IPS DF 19.7 (cell line): ENCODE data around the gene MYO10.

ENCODE experiments used
- DNase-seq: peaks from one replicate; pipeline ENCODE4 v3.0.0-alpha.2; 2013; ENCODE audit warnings: low read depth, low spot score

Gene MYO10

DNA sequence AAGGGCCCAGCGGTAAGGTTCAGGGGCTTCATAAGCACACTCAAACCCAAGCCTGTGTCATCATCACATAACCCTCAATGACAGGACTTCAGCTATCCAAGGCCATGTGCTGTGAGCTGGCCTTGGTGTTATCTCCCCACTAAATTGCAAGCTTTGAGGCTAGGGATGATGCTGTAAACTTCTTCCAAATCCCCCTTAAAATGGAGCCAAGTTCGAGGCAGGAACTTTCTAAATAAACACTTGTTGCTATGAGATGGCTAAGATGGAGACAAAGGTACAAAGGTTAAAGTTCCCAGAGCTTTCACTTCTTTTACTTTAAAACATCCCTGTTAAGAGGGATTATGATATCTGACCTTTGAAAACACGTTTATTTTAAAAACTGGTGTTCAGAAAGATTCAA, 123.6 kb downstream of the MYO10 start:
- no peak for DNase-seq

- DNase-seq = no peak
These were observed 125.8 kb downstream of the MYO10 start for GRCh38 chr5:16810208-16810854.

GRCh38 chr5:16809395-16810207, 126.5 kb downstream of the MYO10 start:
- DNase-seq = no peak

DNA sequence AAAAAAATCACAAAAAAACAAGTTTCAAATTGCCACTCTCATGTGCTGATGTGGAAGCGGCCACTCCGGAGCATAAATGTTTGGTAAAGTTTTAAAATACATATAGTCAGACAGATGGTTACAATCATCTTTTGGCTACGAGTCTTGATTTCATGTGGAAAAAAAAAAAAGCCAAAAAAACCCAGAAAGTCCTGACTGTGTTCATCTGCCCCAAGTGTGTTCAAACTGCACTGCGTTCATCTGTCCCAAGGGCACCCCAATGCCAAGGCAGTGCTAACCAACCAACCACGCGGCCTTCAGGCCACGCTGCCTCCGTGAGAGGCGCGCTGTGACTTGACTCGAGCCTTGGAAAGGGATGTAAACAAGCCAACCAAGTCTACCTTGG, 127.1 kb downstream of the MYO10 start:
- no peak for DNase-seq

- DNase-seq = no peak
These were observed 128.1 kb downstream of the MYO10 start for GRCh38 chr5:16808021-16808420.

- DNase-seq = no peak
These were observed 128.6 kb downstream of the MYO10 start for GRCh38 chr5:16807547-16807864.

DNA sequence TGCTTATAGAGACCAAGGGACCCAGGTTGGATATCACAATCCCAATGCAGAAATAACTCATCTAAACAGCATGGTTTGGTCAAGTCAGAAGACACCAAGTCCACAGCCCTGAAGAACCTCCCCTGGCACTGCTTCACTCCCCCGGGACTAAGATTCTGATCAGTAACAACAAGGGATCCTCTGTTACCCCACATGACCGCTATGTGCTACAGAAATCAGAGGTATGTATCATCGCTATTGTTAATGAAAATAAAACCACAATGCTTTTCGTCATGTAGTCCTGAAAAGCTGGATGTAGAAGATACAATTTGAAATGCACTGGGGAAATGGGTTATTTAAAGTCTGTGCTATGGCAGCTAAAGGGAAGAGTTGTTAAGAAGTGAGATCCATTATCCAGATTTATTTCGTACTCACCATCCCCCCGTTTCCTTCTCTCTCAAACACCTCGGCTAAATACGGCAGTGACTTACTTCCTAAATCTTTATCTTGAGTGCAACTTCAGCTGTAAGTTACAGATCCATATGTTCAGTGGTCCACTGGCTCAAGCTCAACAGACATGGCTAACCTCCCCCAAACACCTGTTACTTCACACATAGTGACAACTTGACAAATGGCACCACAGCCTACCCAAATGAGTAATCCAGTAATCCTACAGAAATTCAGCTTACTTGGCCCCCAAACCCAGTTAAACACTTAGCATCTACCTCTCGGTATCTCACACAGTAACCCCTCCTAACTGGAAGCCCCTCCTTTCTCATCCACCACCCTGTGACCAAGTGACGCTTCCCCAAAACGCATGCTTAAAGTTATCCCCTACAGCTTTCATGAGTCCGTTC, 129.2 kb downstream of the MYO10 start:
- no peak for DNase-seq

DNA sequence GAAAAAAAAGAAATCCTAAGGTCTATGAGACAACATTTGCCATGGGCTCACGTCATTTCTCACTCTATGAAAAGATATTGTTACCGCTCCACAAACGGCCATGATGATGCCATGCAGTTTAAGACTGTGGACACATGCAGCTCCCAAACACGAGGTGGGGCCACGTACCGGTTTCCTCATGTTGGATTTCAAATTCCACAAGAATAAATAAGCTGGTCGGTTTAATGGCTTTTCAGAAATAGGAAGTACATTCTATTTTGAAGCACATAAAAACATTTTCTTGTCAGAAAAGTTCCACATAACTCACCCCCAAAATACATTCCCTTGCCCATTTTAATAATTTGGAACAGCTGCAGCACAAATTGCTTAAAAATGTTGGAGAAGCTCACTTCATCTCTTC, 130.6 kb downstream of the MYO10 start:
- no peak for DNase-seq

GRCh38 chr5:16803831-16804230, 132.3 kb downstream of the MYO10 start:
- no peak for DNase-seq

DNA sequence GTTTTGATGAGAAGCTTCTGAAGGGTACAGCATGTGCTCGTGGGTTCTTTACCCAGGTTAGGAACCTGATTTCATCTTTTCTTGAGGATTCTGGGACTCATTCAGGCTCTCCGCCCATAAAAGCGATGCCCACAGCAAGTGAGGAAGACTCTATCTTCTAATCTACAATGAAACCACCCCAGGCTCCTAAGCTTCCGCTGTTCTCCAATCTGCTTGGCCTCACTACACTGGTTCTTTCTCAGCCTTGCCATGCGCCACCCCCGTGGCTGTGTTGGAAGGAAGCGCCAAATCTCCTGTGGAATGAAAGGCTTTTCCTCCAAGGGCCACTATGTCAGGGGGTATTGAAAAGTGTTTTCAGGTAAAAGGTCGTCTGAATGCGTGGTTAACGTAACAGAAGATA, 135.6 kb downstream of the MYO10 start:
- no peak for DNase-seq

DNA sequence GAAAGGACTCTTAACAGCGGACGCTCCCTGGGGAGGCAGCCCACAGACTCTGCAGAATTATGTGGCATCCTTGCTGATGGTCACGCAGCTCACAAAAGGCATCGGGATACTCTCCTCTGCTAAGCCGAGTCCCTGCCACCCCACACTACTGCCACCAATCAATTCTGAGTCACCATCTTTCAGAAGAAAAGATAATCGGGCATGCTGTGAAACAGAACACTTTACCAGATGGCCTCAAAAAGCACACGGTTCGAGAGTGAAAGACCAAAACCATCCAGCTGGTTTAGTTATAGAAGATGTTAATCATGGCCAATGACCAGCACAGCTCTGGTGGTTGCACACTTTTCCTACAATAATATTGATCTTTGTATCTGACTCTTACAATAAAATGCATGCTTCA, 136.3 kb downstream of the MYO10 start:
- DNase-seq = no peak

- no peak for DNase-seq
These were observed 138.1 kb downstream of the MYO10 start for GRCh38 chr5:16797951-16798350.

- DNase-seq = no peak
These were observed 141.7 kb downstream of the MYO10 start for GRCh38 chr5:16794269-16794913.

GRCh38 chr5:16792598-16793275, 143.4 kb downstream of the MYO10 start:
- DNase-seq = no peak

DNA sequence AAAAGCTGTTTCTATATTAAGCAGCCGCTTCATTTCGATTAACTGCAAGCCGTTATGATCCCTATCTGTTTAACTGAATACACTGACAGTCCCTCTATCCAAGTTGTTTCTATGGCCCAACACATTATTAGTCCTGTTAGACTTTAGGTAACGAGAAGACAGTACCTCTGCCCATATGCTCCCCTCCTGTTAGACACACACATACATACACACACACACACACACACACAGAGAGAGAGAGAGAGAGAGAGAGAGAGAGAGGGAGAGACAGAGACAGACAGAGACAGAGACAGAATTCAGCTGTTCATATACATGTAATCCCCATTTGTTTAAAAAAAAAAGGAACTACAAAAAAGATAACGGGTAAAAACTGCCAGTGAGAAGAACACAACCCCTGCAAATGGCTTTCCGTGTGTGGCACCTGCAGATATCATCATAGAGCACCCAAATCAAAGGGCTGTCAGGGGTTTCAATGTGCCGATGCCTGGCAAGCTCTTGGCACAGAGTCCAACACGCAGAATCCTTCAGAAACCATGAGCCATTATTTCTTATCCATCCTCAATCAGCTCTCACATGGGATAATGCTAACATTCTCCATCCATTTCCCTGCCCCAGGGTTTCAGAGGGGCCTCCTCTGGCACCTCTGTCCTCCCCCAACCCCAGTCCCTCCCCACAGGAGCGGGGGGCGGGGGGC, 144.0 kb downstream of the MYO10 start:
- DNase-seq = no peak

GRCh38 chr5:16791036-16791705, 144.9 kb downstream of the MYO10 start:
- no peak for DNase-seq

- DNase-seq = no peak
These were observed 147.1 kb downstream of the MYO10 start for GRCh38 chr5:16788957-16789356.

DNA sequence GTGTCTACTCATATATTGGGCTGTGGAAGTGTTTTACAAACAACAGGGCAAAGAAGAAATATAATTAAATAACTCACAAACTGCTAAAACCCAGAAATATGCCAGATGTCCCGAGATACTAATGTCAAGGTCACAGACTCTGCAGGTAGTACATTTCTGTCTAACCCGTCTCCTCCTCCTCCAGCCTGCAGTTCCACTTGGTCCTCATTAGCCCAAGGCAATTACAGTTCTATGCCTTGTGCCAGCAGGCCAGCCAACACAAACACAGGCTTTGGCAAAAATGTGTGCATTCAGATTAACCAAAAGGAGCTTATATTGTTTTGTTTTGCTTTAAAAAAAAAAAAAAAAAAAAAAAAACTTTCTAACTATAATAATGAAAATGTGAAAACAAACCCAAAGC, 148.8 kb downstream of the MYO10 start:
- no peak for DNase-seq

DNA sequence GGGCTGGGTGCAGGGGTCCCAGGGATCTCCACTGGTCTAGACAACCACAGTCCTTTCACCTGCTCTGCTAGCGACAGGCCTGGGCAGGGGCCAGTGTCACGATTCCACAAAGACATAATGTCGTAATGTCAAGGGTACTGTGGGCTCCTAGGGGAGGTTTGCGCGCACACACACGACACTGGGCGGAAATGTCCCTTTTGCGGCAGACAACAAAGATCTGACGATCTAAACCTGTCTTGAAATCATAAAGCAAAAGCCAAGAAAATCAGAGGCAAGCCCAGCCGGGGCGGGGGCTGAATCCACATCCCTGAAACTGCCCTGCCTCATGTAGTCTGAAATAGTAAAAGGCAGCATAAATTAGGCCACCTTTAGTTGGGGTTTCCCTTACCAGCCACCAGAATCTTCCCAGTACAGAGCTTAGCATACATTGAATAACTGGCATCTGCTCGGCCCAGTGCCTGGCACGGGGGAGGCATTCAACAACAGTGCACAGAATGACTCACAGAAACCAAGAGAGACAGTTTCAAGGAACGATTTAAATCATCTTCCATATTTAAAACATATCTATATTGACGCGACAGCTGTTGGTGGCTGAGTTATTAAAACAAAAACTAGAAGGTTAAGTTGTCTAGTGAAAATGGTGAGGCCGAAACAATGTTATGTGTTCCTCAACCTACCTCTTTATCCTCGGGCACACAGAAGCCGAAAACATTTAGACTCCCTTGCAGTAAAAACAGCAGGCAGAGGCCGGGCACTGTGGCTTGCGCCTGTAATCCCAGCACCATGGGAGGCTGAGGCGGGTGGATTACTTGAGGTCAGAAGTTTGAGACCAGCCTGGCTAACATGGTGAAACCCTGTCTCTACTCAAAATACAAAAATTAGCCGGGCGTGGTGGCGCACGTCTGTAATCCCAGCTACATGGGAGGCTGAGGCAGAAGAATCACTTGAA, 151.0 kb downstream of the MYO10 start:
- no peak for DNase-seq
